ENCODE measurements around the gene VWA5B1.

DNA sequence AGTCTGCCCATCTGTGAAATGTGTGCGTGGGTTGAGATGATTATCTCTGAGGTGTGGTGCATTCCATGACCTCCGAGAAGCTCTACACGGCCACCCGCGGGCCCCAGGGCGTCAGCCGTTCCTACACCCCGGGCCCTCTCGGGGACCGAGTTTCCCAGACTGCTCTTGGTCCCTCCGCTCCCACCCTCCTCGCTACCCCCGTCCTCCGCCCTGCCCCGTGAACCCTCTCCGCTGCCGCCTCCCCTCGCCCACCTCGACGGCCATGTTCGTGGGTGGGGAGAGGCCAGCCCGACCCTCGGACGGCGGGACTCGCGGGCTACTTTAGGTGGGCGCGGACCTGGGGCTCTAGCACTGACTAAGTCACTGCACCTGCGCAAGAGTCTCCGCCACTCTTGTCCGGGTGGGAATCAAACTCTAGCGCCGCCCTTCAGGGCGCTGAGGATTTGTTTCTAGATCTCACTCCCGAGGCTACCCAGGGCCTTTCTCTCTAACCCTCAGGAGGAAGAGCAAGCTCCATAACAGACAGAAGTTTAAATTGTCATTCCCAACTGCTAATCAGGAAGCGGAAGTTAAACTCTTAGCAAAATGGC lies 47.7 kb upstream of the VWA5B1 start:
- TF ChIP-seq, protein P1, sequence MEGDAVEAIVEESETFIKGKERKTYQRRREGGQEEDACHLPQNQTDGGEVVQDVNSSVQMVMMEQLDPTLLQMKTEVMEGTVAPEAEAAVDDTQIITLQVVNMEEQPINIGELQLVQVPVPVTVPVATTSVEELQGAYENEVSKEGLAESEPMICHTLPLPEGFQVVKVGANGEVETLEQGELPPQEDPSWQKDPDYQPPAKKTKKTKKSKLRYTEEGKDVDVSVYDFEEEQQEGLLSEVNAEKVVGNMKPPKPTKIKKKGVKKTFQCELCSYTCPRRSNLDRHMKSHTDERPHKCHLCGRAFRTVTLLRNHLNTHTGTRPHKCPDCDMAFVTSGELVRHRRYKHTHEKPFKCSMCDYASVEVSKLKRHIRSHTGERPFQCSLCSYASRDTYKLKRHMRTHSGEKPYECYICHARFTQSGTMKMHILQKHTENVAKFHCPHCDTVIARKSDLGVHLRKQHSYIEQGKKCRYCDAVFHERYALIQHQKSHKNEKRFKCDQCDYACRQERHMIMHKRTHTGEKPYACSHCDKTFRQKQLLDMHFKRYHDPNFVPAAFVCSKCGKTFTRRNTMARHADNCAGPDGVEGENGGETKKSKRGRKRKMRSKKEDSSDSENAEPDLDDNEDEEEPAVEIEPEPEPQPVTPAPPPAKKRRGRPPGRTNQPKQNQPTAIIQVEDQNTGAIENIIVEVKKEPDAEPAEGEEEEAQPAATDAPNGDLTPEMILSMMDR (IDR thresholded peaks at IDR 0.05) = no peak
- no peak for TF ChIP-seq POLR2AphosphoS5 (IDR thresholded peaks at IDR 0.05)
- TF ChIP-seq EP300 (IDR thresholded peaks at IDR 0.05) = no peak

All from stomach (tissue), 4 donors.